ENCODE data around the gene ADGRD2.

- TF ChIP-seq CTCF (IDR thresholded peaks at IDR 0.05; ENCODE audit: low read depth, low read length, missing input control) (no peak), RAD21 (IDR thresholded peaks at IDR 0.05) (no peak), MAX (IDR thresholded peaks at IDR 0.05) (no peak), TAF1 (conservative IDR thresholded peaks at IDR 0.05) (no peak), REST (IDR thresholded peaks at IDR 0.05) (no peak), YY1 (IDR thresholded peaks at IDR 0.05) (no peak), NR2F2 (IDR thresholded peaks at IDR 0.05) (no peak), ATF3 (IDR thresholded peaks at IDR 0.05) (no peak), EGR1 (IDR thresholded peaks at IDR 0.05; ENCODE audit: low read depth in 2 of 2) (no peak), GABPA (IDR thresholded peaks at IDR 0.05 in 1 of 2, conservative IDR thresholded peaks at IDR 0.05 in 1 of 2) (no peak), SP1 (IDR thresholded peaks at IDR 0.05) (no peak)
These were observed 4.0 kb downstream of the ADGRD2 start for GRCh38 chr9:124454296-124454695.
